Uterus (tissue), 4 donors: ENCODE results near the gene UBR4. TPM values are rescaled to one million over a fixed set of nuclear protein-coding genes. Genes with fewer than 3 reads are reported as not detected.

Source experiments
- DNase-seq, 2 donors: peaks; one replicate each; pipeline ENCODE4 v3.0.0-alpha.2; 2019 to 2020
- H3K27ac ChIP-seq, 2 donors: fragments of 200-600 bp; sonication (generic); 1 replicate in 1 of 2; 2 replicates in 1 of 2; pipeline ENCODE4 v1.5.1; 2016 to 2018
- H3K27me3 ChIP-seq, 2 donors: fragments of 200-600 bp; sonication (generic); one replicate each; pipeline ENCODE4 v1.5.1; 2018 to 2019; ENCODE audit warnings: control low read depth in 1 of 2
- H3K36me3 ChIP-seq, 2 donors: fragments of 200-600 bp; sonication (generic); one replicate each; pipeline ENCODE4 v1.5.1; 2019; ENCODE audit warnings: control low read depth in 1 of 2
- H3K4me1 ChIP-seq, 2 donors: fragments of 200-600 bp; sonication (generic); one replicate each; pipeline ENCODE4 v1.5.1; 2018 to 2019; ENCODE audit warnings: control low read depth in 1 of 2
- H3K4me3 ChIP-seq, 2 donors: fragments of 200-600 bp; sonication (generic); 1 replicate in 1 of 2; 2 replicates in 1 of 2; pipeline ENCODE4 v1.5.1; 2018 to 2019; ENCODE audit warnings: mild to moderate bottlenecking in 1 of 2
- H3K9me3 ChIP-seq, 2 donors: fragments of 200-600 bp; sonication (generic); one replicate each; pipeline ENCODE4 v1.5.1; 2019; ENCODE audit warnings: control low read depth in 1 of 2
- POLR2A ChIP-seq, 2 donors: fragments of 450-650 bp; IDR thresholded peaks; one replicate each; pipeline ENCODE4 v1.6.1; 2016; ENCODE audit warnings: antibody characterized with exemption in 2 of 2, mild to moderate bottlenecking in 1 of 2, moderate library complexity in 1 of 2
- intact Hi-C: fragments of 100-400 bp; cut with DNase I; formaldehyde crosslinking; loops from one replicate; pipeline ENCODE4 v1.15.1; 2023; ENCODE audit warnings: low total_unique reads
- total RNA-seq, 4 donors: library from RNA; depleted of rRNA in 3 of 4; stranded (reverse); fragments of >200 nt in 3 of 4; gene quantifications; one replicate each; pipeline versions ENCODE4 v1.1.0 to v1.2.4, GENCODE V29; 2014 to 2023
- TF ChIP-seq, protein P1 (sequence below), 4 experiments: fragments of 200-600 bp in 2 of 4; fragments of 450-650 bp in 2 of 4; sonication (generic) in 2 of 4; IDR thresholded peaks; one replicate each; pipeline ENCODE4 v1.5.1; 2016 to 2019; ENCODE audit warnings: antibody characterized with exemption in 4 of 4, mild to moderate bottlenecking in 2 of 4, moderate library complexity in 1 of 4
- donor health status: DM: yes; HTN: yes; CAD: no.

Gene UBR4
- total RNA-seq, 4 donors from 2014 or later: 50.0 to 161 (median 105) TPM

DNA sequence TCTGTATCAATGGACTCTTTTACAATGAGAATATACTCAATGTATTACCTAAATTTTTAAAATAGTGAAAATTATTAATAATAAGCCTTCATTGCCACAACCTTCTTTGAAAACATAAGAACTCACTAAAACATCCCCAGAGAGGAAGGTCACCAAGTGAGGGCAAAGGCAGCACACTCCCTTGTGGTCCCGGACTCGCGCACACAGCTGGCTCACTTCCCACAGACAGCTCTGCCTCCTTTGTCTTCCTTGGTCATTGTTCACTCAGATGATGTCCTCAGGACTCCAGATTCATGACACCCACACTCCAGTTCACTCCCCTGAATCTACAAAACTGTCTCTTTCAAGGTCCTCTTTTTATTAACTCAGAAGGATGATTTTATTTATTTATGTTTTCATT is 19.2 kb upstream of the UBR4 start:
- H3K27ac ChIP-seq: no peak overlapping the region
- H3K36me3 ChIP-seq: no peaks in the 10 kb centered on the region
- TF ChIP-seq POLR2A (IDR thresholded peaks at IDR 0.05): no peak
- TF ChIP-seq, protein P1, sequence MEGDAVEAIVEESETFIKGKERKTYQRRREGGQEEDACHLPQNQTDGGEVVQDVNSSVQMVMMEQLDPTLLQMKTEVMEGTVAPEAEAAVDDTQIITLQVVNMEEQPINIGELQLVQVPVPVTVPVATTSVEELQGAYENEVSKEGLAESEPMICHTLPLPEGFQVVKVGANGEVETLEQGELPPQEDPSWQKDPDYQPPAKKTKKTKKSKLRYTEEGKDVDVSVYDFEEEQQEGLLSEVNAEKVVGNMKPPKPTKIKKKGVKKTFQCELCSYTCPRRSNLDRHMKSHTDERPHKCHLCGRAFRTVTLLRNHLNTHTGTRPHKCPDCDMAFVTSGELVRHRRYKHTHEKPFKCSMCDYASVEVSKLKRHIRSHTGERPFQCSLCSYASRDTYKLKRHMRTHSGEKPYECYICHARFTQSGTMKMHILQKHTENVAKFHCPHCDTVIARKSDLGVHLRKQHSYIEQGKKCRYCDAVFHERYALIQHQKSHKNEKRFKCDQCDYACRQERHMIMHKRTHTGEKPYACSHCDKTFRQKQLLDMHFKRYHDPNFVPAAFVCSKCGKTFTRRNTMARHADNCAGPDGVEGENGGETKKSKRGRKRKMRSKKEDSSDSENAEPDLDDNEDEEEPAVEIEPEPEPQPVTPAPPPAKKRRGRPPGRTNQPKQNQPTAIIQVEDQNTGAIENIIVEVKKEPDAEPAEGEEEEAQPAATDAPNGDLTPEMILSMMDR (IDR thresholded peaks at IDR 0.05): no peak
- H3K27me3 ChIP-seq: no peaks in the 10 kb centered on the region
- H3K4me1 ChIP-seq: no peaks in the 10 kb centered on the region
- no peak overlapping the region for H3K4me3 ChIP-seq
- H3K9me3 ChIP-seq: no peaks in the 10 kb centered on the region
- intact Hi-C loops: no loop called here
- DNase-seq: no peak

DNA sequence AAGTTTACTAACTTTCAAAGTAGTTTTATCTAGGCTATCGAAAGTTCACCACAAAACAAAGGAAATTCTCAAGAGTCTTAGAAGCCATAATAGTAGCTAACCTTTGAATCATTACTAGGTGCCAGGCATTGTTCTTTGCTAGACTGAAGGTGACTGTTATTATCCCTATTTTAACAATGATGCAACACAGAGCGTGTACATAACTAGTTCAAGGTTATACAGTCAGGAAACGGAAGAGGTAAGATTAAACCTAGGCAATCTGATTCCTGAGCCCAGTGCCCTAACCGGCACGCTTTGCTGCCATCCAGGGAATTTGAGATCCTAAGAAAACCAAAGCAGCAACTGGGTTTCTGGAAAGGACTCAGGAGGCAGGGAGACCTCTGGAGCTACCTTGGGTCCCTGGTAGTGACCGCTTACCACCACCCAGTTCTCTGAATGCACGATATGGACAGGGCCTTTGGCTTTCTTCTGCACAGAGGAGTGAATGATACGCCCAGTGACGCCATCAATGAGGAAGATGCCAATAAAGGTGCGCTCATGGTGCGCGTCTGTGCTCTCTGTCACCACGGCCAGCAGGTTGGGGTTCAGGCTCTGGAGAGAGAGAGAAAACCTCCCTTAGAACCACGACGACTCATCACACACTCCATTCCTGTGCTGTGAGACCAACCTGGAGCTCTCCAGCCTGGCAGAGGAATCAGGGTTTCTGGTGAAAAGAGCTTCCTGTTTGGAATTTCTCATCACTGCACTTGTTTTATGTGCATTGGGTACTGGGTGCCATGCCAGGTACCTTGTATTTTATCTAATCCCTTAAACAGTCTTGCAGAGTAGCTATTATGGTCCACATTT is 13.1 kb upstream of the UBR4 start:
- TF ChIP-seq, protein P1 (IDR thresholded peaks at IDR 0.05): no peak
- TF ChIP-seq POLR2A (IDR thresholded peaks at IDR 0.05): no peak
- no peak overlapping the region for H3K4me3 ChIP-seq
- intact Hi-C loops: no loop called here
- H3K36me3 ChIP-seq: no peaks in the 10 kb centered on the region
- H3K27ac ChIP-seq: no peak overlapping the region
- H3K4me1 ChIP-seq: no peaks in the 10 kb centered on the region
- no peak for DNase-seq
- no peaks in the 10 kb centered on the region for H3K9me3 ChIP-seq
- no peaks in the 10 kb centered on the region for H3K27me3 ChIP-seq

DNA sequence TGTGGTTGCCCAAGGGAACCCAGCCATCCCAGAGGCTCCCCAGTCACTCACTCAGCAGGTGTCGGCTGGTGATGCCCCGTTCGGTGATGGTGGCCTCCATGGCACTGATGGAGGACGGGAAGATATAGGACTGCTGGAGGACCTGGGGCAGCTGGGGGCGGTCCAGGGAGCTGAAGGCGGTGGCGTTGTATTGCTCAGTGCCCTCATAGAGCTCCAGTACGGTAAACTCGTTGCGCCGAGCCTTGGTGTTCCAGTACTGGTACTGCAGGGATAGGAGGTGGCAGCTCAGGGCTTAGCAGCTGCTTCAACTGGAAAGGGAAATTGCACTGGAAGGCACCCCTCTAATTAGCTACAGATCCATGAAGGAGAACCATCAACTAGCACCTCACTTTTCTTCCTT is 12.5 kb upstream of the UBR4 start:
- no peak overlapping the region for H3K4me3 ChIP-seq
- DNase-seq: no peak
- no peaks in the 10 kb centered on the region for H3K27me3 ChIP-seq
- no peaks in the 10 kb centered on the region for H3K4me1 ChIP-seq
- H3K27ac ChIP-seq: no peak overlapping the region
- no peaks in the 10 kb centered on the region for H3K36me3 ChIP-seq
- no peak for TF ChIP-seq POLR2A (IDR thresholded peaks at IDR 0.05)
- TF ChIP-seq, protein P1 (IDR thresholded peaks at IDR 0.05): no peak
- H3K9me3 ChIP-seq: no peaks in the 10 kb centered on the region
- intact Hi-C loops: no loop called here

DNA sequence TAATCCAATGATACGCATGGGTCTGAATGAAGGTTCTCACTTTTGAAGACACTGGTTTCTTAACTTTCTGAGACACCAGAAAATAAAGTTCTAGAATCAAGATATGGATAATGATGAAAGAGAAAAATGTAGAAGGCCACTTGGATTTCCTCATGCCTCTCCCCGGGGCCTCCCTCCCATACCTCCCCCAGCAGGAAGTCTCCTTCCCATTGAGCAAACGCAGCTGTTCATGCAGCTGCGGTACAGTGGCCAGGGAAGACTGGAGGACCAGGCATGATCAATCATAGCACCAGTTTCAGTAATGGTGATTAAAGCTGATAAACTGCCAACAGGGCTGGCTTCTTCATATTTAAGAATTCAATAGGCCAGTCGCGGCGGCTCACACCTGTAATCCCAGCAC is 10.9 kb upstream of the UBR4 start:
- DNase-seq: peak in 1 of 2 donors; percentile 25
- intact Hi-C loops: no loop called here
- H3K27ac ChIP-seq: no peak overlapping the region
- H3K9me3 ChIP-seq: no peaks in the 10 kb centered on the region
- no peaks in the 10 kb centered on the region for H3K4me1 ChIP-seq
- TF ChIP-seq, protein P1 (IDR thresholded peaks at IDR 0.05): no peak
- H3K27me3 ChIP-seq: no peaks in the 10 kb centered on the region
- H3K4me3 ChIP-seq: no peak overlapping the region
- no peaks in the 10 kb centered on the region for H3K36me3 ChIP-seq

DNA sequence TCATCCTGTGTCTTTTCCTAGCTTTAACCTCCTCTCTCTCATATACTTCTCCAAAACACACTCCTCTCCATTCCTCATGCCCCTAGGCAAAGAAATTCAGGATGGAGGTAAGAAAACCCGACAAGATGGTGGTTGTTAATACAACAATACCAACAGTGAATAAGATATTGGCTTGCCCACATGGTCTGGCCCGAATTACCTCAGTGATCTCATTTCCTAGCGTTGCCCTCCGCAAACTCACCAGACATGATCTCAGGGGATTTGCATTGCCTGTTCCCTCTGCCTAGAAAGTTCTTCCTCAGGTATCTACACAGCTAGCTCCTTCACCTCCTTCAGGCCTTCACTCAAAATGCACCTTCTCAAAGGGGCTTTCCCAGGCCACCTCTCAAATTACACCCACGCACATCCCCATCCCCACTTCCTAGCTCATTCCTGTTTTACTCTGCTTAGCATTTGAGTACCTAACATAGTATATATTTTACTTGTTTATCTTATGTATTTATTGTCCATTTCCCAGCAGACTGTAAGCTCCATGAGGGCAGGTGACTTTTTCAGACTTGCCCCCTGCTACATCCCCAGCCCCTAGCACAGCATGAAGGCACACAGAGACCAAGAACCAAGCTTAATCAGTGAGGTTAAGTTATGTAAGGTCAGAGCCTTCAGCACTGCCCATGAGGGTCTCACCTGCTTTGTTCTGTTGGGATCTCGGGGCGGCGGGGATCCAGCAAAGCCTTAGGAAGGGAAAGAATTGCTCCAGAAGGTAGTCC is 10.2 kb upstream of the UBR4 start:
- Histone ChIP-seq H3K36me3 (no peaks in the 10 kb centered on the region), H3K9me3 (no peaks in the 10 kb centered on the region), H3K4me1 (no peaks in the 10 kb centered on the region), H3K27ac (no peak overlapping the region), H3K27me3 (no peaks in the 10 kb centered on the region), H3K4me3 (no peak overlapping the region)
- intact Hi-C loops: no loop called here
- DNase-seq: no peak
- TF ChIP-seq POLR2A (IDR thresholded peaks at IDR 0.05): no peak
- TF ChIP-seq, protein P1 (IDR thresholded peaks at IDR 0.05): no peak
